Fibroblast of skin of right quadriceps (primary cell): Measurements from ENCODE around the gene IFT172.

Experiments
- DNase-seq: peaks from one replicate; pipeline ENCODE4 v3.0.0-alpha.2; 2013

Gene IFT172

DNA sequence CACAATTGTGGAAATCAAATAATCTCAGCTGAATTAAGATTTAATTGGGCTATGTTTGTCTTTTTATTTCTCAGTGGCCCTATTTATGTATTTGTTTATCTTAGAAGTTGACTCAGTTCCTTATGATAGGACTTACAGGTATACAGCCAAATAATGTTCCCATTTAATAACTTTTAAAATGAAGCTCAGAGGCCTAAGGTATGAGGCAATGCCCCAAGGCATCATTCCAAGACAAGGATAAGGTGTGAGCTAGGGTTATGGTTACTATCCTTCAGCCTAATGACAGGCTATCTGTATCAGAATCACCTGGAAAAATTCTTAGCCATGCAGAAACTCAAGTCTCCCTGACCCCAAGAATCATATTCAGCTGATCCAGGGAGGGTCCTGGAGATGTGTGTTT lies 68.5 kb downstream of the IFT172 start:
- DNase-seq: no peak

DNA sequence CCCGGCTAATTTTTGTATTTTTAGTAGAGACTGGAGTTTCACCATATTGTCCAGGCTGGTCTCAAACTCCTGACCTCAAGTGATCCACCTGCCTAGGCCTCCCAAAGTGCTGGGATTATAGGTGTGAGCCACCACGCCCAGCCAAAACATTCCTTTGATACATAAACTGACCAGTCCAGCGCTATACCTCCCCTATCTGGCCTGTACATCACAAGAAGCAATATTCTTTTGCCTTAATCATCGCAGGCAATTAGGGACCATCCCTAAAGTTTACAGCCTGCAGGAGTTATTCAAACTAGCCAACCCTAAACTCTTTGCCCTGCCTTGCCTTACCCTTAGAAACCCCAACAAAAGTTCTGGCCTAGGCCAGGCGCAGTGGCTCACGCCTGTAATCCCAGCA lies 73.4 kb downstream of the IFT172 start:
- DNase-seq: no peak

DNA sequence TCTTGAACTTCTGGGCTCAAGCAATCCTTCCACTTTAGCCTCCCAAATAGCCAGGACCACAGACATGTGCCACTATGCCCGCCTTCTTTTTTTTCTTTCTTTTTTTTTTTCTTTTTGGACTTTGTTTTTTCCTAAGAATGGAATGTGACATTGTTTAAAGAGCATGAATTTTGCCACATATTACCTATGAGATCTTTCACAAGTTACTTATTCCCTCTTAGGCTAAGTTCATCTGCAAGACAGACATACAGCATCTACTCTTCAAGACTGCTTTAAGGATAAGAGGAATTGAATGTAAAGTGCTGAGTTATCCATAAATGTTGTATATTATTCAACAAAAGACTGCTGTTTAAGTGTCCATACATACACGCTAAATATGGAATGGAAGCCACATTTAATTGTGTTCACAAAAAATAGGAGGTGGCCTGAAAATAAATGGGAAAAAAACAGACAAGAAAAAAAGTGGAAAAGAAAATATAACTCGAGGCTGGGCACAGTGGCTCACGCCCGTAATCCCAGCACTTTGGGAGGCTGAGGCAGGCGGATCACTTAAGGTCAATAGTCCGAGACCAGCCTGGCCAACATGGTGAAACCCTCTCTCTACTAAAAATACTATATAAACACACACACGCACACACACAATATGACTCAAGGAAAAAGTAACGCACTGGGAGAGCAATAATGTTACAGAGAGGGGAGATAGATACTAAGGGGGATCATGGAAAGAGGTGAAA lies 77.0 kb downstream of the IFT172 start:
- no peak for DNase-seq

DNA sequence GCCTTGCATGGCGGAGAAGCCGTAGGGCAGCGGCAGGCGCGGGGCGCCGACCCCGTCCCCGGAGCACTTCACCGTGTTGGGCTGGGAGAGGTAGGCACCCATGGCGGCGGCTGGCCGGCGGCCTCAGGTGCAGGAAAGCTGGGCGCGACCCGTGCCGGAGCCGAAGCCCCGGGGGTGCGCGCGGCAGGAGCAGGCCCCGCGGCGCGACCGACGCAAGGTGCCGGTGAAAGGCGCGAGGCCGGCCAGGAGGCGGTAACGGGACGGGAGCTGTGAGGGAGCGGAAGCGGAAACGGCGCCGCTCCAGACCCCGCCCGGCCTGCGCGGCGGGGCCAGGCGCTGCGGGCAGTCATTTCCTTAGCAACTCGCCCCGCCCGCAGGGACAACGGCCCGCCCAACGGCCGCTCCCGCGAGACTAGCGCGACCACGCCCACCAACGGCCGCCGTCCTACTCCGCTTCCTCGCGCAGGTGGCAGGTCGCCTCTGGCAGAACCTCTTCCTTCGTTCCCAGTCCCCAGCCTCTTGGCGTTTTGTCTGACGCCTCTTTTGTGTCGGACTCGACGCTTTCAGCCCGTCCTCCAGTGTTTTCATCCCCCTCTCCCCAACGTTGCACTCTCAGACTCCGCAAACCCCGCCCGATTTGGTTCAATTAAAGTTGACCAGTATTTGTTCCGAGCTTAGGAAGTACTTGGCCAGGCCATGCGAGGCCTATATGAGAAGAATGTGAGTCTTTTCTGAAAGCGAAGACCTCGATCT lies 80.0 kb downstream of the IFT172 start, which contains the start of gene PPM1G:
Gene PPM1G (minus strand): TSS at position 271 of the 753 bp plus-strand sequence. CDS start 169 bp downstream, at position 102.
- DNase-seq: peak; percentile 90

DNA sequence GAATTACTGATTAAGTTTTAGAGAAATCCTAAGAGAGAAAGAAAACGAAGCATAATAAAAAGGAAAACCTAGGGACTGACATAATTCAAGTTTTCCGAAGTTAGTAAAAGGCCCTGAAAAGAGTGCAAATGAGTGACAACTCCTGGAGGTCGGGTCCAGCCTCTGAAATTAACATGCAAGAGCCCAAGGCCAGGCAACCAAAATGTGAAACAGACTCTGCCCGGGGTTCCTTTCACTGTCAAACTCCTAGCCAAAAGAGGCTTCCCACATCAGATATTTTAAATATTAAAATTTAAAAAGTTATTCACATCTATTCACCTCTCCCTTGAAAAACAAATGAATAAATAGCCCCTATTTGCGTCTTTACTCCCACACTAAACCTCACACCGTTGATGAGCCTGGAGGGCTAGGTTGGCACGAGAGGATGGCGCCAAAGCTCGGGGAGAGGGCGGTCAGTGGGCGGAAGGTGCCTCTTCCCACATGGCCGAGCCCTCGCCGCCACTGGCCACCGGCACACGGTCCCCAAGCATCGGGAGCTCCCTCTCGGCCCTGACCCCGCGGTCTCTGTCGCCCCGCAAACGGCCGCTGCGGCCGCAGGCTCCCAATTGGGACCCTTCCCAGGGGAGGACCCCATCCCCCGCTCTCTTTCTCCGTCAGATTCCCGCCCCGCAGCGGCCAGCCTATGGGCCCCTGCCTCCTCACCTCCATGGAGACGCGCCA lies 80.8 kb downstream of the IFT172 start:
- no peak for DNase-seq

DNA sequence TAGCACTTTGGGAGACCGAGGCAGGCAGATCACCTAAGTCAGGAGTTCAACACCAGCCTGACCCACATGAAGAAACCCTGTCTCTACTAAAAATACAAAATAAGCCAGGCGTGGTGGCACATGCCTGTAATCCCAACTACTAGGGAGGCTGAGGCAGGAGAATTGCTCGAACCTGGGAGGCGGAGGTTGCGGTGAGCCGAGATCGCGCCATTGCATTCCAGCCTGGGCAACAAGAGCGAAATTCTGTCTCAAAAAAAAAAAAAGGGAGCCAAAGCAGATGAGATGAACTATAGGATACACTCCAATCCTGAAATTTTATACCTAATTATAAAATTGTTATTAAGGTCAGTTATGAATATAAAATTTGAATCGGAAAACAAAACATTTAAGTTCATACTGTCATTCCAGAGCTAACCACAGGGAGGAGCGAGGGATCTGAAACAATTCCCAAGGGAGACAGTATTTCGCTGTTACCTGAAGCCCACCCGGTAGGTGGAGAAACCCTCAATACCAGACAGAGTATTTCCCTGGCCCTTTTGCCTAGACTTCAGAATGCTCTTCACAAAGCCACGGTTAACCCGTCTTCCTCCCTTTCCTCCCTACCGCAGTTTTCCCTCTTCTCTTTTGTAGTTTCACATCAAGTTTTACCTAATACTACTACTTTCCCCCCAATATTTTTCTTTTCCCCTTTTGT lies 81.6 kb downstream of the IFT172 start:
- DNase-seq: peak; percentile 54

DNA sequence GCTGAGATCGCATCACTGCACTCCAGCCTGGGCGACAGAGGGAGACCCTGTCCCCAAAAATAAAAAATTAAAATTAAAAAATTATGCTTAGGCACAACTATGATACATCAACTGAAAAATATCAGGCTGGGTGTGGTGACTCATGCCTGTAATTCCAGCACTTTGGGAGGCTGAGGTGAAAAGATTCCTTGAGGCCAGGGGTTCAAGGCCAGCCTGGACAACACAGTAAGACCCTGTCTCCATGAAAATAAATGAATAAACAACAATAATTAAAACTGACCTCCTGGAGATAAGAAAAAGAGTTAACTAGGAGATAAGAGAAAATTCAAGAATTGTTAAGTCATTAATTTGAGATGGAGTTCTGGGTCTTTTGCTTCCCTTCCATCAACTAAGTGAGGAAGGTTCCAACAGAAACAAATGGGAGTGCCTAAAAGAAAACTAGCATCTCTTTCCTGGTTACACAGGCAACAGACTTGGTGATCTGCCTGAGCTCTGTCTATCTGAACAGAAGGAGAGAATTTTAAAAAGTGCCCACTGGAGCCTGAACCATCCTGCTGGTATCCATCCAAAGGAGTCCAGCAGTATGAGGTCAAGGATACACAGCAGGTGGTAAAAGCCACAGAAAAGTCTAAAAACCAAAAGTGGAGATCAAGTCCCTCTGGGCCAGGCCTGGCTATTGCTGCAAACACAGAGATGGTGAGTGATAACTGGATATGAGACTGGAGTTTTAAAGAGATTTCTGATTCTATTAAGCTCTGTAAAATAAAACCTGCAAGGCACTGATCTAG lies 89.0 kb downstream of the IFT172 start:
- DNase-seq: no peak

DNA sequence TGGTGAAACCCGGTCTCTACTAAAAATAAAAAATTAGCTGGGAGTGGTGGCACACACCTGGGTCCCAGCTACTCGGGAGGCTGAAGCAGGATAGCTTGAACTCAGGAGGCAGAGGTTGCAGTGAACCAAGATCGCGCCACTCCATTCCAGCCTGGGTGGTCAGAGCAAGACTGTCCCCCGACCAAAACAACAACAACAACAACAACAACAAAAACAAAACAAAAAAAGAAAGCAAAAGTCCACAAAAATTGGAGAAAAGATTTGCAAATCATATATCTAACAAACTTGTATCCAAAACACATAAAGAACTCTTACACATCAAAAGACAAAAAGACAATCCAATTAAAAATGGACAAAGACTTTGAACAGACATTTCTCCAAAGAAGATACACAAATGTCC lies 90.6 kb downstream of the IFT172 start:
- DNase-seq: no peak
